Measurements from ENCODE around the gene TIAM2. TPM values are rescaled to one million over a fixed set of nuclear protein-coding genes. Genes with fewer than 3 reads are reported as not detected.

The TIAM2 gene
- total RNA-seq, 2 experiments from 2014 or later, result 4.4 to 5.3 TPM

DNA sequence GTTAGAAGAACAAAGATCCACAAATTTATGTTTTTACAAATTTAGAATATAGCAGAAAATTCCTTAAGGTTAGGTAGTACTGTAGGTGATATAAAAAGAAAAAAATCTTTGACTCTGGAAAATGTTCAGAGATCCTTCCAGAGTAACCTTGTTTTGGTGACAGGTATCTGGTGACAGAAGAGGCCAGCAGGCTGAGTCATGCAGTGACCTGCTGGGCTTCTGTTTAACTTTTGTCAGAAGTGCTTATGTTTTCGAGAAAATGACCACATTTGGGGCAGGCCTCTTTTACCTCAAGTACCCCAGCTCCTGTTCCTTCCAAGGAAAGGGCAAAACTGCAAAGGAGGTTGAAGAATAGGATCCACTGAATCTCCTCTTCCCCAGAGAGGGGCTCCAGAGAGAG, 258.2 kb downstream of the TIAM2 start:
- Histone ChIP-seq H3K27ac (ENCODE audit: low read depth in 1 of 2, low read length in 2 of 2) (no peak overlapping the region), H3K4me3 (ENCODE audit: low read length) (no peak overlapping the region), H3K27me3 (ENCODE audit: control insufficient read depth in 1 of 2, insufficient read depth in 2 of 2, low read length in 2 of 2) (no peaks in the 10 kb centered on the region), H3K36me3 (ENCODE audit: insufficient read depth, low read length) (peaks cover 33% of the 10 kb centered on the region), H3K9me3 (ENCODE audit: control insufficient read depth in 1 of 2, insufficient read depth in 1 of 2, low read length in 2 of 2) (no peaks in the 10 kb centered on the region), H3K4me1 (ENCODE audit: insufficient read depth, low read length) (no peaks in the 10 kb centered on the region)
- H3K4me3 Mint-ChIP-seq, result no peak overlapping the region
- ATAC-seq (ENCODE audit: poor library complexity), result no peak
- no peak overlapping the region for H3K27ac Mint-ChIP-seq
- POLR2A ChIA-PET, result no interaction called here
- H3K4me1 Mint-ChIP-seq (ENCODE audit: low read depth), result no peaks in the 10 kb centered on the region
- intact Hi-C loops (cut with DNase I, micrococcal nuclease), result no loop called here
- H3K36me3 Mint-ChIP-seq (ENCODE audit: low read depth), result peaks cover 73% of the 10 kb centered on the region
- no peaks in the 10 kb centered on the region for H3K9me3 Mint-ChIP-seq
- DNase-seq, result no peak
- CTCF ChIA-PET, result no interaction called here
- no peaks in the 10 kb centered on the region for H3K27me3 Mint-ChIP-seq
- no peak for TF ChIP-seq CTCF (IDR thresholded peaks at IDR 0.05)

- POLR2A ChIA-PET, result no interaction called here
- peaks cover 41% of the 10 kb centered on the region for H3K36me3 ChIP-seq (ENCODE audit: insufficient read depth, low read length)
- no peaks in the 10 kb centered on the region for H3K4me1 ChIP-seq (ENCODE audit: insufficient read depth, low read length)
- H3K27me3 ChIP-seq (ENCODE audit: control insufficient read depth in 1 of 2, insufficient read depth in 2 of 2, low read length in 2 of 2), result no peaks in the 10 kb centered on the region
- intact Hi-C loops (cut with DNase I, micrococcal nuclease), result no loop called here
- no peak for ATAC-seq (ENCODE audit: poor library complexity)
- H3K4me3 Mint-ChIP-seq, result no peak overlapping the region
- no peaks in the 10 kb centered on the region for H3K9me3 Mint-ChIP-seq
- H3K36me3 Mint-ChIP-seq (ENCODE audit: low read depth), result peaks cover 80% of the 10 kb centered on the region
- no peak for TF ChIP-seq CTCF (IDR thresholded peaks at IDR 0.05)
- no peaks in the 10 kb centered on the region for H3K4me1 Mint-ChIP-seq (ENCODE audit: low read depth)
- CTCF ChIA-PET, result no interaction called here
- no peak overlapping the region for H3K27ac Mint-ChIP-seq
- H3K27me3 Mint-ChIP-seq, result no peaks in the 10 kb centered on the region
- no peak overlapping the region for H3K27ac ChIP-seq (ENCODE audit: low read depth in 1 of 2, low read length in 2 of 2)
- no peak for DNase-seq
- no peak overlapping the region for H3K4me3 ChIP-seq (ENCODE audit: low read length)
- H3K9me3 ChIP-seq (ENCODE audit: control insufficient read depth in 1 of 2, insufficient read depth in 1 of 2, low read length in 2 of 2), result no peaks in the 10 kb centered on the region
Observed at GRCh38 chr6:155254139-155254538, 259.0 kb downstream of the TIAM2 start.

- H3K4me1 Mint-ChIP-seq (ENCODE audit: low read depth), result no peaks in the 10 kb centered on the region
- ATAC-seq (ENCODE audit: poor library complexity) (no peak), DNase-seq (no peak)
- no peak for TF ChIP-seq CTCF (IDR thresholded peaks at IDR 0.05)
- H3K27me3 Mint-ChIP-seq, result no peaks in the 10 kb centered on the region
- Histone ChIP-seq H3K27ac (ENCODE audit: low read depth in 1 of 2, low read length in 2 of 2) (no peak overlapping the region), H3K4me3 (ENCODE audit: low read length) (no peak overlapping the region), H3K4me1 (ENCODE audit: insufficient read depth, low read length) (no peaks in the 10 kb centered on the region), H3K9me3 (ENCODE audit: control insufficient read depth in 1 of 2, insufficient read depth in 1 of 2, low read length in 2 of 2) (no peaks in the 10 kb centered on the region), H3K36me3 (ENCODE audit: insufficient read depth, low read length) (peaks cover 59% of the 10 kb centered on the region), H3K27me3 (ENCODE audit: control insufficient read depth in 1 of 2, insufficient read depth in 2 of 2, low read length in 2 of 2) (no peaks in the 10 kb centered on the region)
- POLR2A ChIA-PET, result no interaction called here
- H3K36me3 Mint-ChIP-seq (ENCODE audit: low read depth), result peaks cover 88% of the 10 kb centered on the region
- H3K27ac Mint-ChIP-seq, result no peak overlapping the region
- no peaks in the 10 kb centered on the region for H3K9me3 Mint-ChIP-seq
- CTCF ChIA-PET, result interaction anchor here (0.6 kb wide), 1 partner anchor 963 kb away, joined by 3 read pairs; no protein-coding TSS in a partner anchor
- intact Hi-C loops (cut with DNase I, micrococcal nuclease), result no loop called here
- no peak overlapping the region for H3K4me3 Mint-ChIP-seq
Observed at GRCh38 chr6:155256122-155256795, 261.1 kb downstream of the TIAM2 start.

Data from CD4-positive, alpha-beta T cell (primary cell).